Ishikawa (cell line): Measurements from ENCODE around the gene NGFR.

ENCODE experiments used
- CEBPB ChIP-seq: IDR thresholded peaks from 2 replicates; pipeline ENCODE4 v1.6.1; 2012
- CREB1 ChIP-seq: IDR thresholded peaks from 2 replicates; pipeline ENCODE4 v1.6.1; 2012; ENCODE audit warnings: low read depth
- EGR1 ChIP-seq: IDR thresholded peaks from 2 replicates; pipeline ENCODE4 v1.6.1; 2012
- EP300 ChIP-seq: IDR thresholded peaks from 2 replicates; pipeline ENCODE4 v1.6.1; 2012; ENCODE audit warnings: borderline replicate concordance
- FOXM1 ChIP-seq: IDR thresholded peaks from 2 replicates; pipeline ENCODE4 v1.6.1; 2012; ENCODE audit warnings: low read depth, borderline replicate concordance
- NFIC ChIP-seq: IDR thresholded peaks from 2 replicates; pipeline ENCODE4 v1.6.1; 2012
- RAD21 ChIP-seq: IDR thresholded peaks from 2 replicates; pipeline ENCODE4 v1.6.1; 2012; ENCODE audit warnings: low read depth
- TAF1 ChIP-seq: IDR thresholded peaks from 2 replicates; pipeline ENCODE4 v1.6.1; 2012; ENCODE audit warnings: low read depth, mild to moderate bottlenecking
- TCF12 ChIP-seq: IDR thresholded peaks from 2 replicates; pipeline ENCODE4 v1.6.1; 2012; ENCODE audit warnings: low read depth
- TEAD4 ChIP-seq: IDR thresholded peaks from 2 replicates; pipeline ENCODE4 v1.6.1; 2012
- USF1 ChIP-seq: IDR thresholded peaks from 2 replicates; pipeline ENCODE4 v1.6.1; 2012
- YY1 ChIP-seq: IDR thresholded peaks from 2 replicates; pipeline ENCODE4 v1.6.1; 2012; ENCODE audit warnings: low read depth
- ZBTB7A ChIP-seq: IDR thresholded peaks from 2 replicates; pipeline ENCODE4 v1.6.1; 2012; ENCODE audit warnings: low read depth
- TF ChIP-seq, protein P1 (sequence below): IDR thresholded peaks from 2 replicates; pipeline ENCODE4 v1.6.1; 2012; ENCODE audit warnings: low read depth, mild to moderate bottlenecking
- TF ChIP-seq, protein P2 (sequence below): IDR thresholded peaks from 2 replicates; pipeline ENCODE4 v1.6.1; 2012

The NGFR gene

DNA sequence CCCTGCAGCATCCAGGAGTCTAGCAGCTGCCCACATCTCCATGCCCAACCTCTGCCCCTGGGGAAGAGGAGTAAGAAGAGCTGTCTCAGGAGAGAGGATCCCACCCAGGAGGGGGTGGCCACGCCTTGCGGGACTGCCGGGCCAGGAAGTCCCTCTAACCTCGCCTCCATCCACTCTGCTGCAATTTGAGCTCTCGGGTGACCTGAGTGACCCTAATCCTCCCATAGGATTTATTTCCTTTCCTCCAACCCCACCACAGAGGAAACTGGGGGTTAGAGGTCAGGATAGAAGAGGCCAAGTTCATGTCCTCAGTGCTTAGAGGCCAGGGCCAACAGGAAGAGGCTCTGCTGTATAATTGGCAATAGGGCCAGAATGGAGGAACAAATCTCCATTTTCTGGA is 22.6 kb upstream of the NGFR start:
- TF ChIP-seq RAD21: no peak
- no peak for TF ChIP-seq NFIC
- TF ChIP-seq EP300: no peak
- TF ChIP-seq EGR1: no peak
- no peak for TF ChIP-seq TCF12
- no peak for TF ChIP-seq ZBTB7A
- TF ChIP-seq YY1: no peak
- TF ChIP-seq CREB1: no peak
- no peak for TF ChIP-seq TAF1
- no peak for TF ChIP-seq CEBPB
- TF ChIP-seq FOXM1: no peak
- TF ChIP-seq, protein P1, sequence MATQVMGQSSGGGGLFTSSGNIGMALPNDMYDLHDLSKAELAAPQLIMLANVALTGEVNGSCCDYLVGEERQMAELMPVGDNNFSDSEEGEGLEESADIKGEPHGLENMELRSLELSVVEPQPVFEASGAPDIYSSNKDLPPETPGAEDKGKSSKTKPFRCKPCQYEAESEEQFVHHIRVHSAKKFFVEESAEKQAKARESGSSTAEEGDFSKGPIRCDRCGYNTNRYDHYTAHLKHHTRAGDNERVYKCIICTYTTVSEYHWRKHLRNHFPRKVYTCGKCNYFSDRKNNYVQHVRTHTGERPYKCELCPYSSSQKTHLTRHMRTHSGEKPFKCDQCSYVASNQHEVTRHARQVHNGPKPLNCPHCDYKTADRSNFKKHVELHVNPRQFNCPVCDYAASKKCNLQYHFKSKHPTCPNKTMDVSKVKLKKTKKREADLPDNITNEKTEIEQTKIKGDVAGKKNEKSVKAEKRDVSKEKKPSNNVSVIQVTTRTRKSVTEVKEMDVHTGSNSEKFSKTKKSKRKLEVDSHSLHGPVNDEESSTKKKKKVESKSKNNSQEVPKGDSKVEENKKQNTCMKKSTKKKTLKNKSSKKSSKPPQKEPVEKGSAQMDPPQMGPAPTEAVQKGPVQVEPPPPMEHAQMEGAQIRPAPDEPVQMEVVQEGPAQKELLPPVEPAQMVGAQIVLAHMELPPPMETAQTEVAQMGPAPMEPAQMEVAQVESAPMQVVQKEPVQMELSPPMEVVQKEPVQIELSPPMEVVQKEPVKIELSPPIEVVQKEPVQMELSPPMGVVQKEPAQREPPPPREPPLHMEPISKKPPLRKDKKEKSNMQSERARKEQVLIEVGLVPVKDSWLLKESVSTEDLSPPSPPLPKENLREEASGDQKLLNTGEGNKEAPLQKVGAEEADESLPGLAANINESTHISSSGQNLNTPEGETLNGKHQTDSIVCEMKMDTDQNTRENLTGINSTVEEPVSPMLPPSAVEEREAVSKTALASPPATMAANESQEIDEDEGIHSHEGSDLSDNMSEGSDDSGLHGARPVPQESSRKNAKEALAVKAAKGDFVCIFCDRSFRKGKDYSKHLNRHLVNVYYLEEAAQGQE: no peak

DNA sequence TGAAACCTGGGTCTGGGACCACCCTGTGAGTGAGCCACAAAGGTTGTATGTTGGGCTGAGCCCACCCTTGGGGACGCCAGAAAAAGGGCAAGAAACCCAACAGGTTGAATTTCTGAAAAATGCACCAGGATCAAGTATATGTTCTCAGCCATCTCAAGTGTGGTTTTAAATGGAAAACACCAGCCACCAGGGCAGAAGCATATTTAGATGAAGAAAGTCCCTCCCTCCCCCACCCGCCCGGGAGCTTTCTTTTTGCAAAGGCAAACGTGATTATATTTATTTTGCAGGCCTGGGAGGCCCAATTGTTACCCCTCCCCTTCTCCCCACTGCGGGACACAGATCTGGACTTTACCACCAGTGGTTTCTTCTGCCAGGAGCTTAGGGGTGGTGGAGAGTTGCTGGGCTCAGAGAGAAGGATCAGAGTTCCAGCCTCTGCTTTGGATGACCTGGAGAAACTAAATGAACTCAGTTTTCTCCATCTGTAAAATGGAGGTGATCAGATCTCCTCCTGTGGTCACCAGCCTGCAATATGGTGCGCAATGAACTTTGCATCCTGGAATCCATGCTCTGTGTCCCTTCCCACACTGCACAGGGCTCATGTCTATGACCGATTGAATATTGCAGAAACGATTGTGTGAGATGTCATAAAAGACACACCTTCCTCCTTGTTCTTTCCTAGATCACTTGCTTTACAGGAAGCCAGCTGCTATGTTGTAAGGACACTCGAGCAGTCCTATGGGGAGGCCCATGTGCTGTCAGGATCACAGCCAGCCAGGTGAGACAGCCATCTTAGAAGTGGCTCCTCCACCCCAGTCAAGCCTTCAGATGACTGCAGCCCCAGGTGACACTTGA is 21.0 kb upstream of the NGFR start:
- TF ChIP-seq TCF12 (no peak), ZBTB7A (no peak), TEAD4 (no peak), USF1 (no peak), CREB1 (no peak), RAD21 (no peak)

- TF ChIP-seq, protein P2, sequence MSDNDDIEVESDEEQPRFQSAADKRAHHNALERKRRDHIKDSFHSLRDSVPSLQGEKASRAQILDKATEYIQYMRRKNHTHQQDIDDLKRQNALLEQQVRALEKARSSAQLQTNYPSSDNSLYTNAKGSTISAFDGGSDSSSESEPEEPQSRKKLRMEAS: no peak
- TF ChIP-seq RAD21 (no peak), YY1 (no peak), FOXM1 (no peak), ZBTB7A (no peak), EP300 (no peak), TCF12 (no peak), CREB1 (no peak), CEBPB (no peak), NFIC (no peak)
These were observed 17.4 kb upstream of the NGFR start for GRCh38 chr17:49477709-49478108.

DNA sequence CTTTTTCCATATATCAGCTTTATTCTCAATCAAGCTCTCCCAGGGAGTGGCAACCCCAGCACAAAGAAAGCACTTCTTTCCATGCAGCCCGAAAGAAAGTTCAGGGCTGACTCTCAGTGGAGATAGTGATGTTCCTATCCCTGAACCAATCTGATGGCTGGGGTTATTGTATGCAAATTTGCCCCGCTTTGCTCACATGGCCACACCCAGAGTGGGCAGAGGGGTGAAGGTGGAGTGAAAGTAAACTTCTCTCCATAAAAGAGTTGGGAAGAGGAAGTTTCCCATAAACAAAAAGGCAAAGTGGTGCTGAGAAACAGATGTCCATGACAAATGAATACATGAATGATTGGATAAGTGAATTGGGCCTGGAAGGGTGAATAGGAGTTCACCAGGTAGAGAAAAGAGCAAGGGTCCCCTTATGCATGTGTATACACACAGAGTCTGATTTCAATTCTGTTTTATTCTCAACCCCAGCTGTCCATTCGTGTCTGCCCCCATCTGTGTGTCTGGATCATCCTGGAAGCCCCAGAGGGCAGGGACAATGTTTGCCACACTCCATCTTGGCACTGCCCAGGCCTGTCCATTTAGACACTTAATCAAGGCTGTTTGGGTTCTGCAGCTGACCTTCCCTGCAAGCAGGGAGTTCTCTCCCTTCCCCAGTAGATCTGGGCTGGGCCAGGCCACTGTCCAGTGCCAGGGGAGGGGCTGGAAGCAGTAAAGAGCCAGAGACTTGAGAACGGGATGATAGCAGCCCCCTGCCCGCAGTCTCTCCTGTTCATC is 14.1 kb upstream of the NGFR start:
- no peak for TF ChIP-seq RAD21
- no peak for TF ChIP-seq CREB1
- TF ChIP-seq, protein P2: no peak
- TF ChIP-seq, protein P1: no peak
- TF ChIP-seq YY1: no peak
- no peak for TF ChIP-seq USF1
- TF ChIP-seq CEBPB: no peak
- no peak for TF ChIP-seq EP300
- TF ChIP-seq EGR1: no peak
- TF ChIP-seq TCF12: no peak
- TF ChIP-seq TEAD4: no peak
- no peak for TF ChIP-seq FOXM1

DNA sequence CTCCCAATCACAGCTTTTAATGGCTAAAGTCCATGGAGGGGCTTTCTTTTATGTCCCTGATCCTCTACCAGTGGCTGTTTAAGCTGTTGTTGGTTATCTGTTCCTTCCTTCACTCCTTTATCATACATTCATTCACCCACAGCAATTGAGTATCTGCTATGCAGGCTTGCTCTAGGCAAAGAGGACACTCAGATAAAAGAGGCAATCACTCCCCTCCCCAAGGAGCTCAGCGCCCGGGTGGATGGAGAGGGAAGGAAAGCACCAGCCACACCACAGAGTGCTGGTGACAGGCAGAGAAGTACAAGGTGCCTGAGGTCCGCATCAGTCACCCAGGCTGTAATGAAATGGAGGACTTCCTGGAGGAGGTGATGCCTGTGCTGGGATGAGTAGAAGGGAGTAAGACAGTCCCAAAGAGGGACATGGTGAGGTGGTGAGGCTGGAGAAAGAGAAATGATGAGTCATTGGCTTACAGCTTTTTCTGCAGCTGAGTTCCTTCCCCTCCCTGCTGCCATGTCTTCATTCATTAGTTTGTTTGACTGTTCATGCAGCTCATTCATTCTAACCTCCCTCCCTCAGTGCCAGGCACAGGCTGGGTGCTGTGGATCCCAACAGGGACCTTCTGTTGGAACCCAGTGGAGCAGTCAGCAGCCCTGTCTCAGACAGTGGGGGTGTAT is 12.8 kb upstream of the NGFR start:
- no peak for TF ChIP-seq NFIC
